Lower lobe of right lung (tissue), 2 donors: ENCODE results near the gene RAB11FIP5. TPM values are rescaled to one million over a fixed set of nuclear protein-coding genes. Genes with fewer than 3 reads are reported as not detected.

ENCODE experiments used
- ATAC-seq, 2 donors: fragments of 200-7000 bp; cut with Tn5 transposase; one replicate each; pipeline ENCODE4 v1.9.1; 2020 to 2022; ENCODE audit warnings: mild to moderate bottlenecking in 2 of 2, moderate library complexity in 2 of 2
- DNase-seq: peaks from one replicate; pipeline ENCODE4 v3.0.0-alpha.2; 2020
- H3K27ac ChIP-seq: fragments of 200-600 bp; one replicate; pipeline ENCODE4 v1.8.0; 2022
- H3K27me3 ChIP-seq: fragments of 200-600 bp; one replicate; pipeline ENCODE4 v1.8.0; 2022; ENCODE audit warnings: low read depth
- H3K36me3 ChIP-seq: fragments of 200-600 bp; one replicate; pipeline ENCODE4 v1.8.0; 2022; ENCODE audit warnings: mild to moderate bottlenecking
- H3K4me1 ChIP-seq: fragments of 200-600 bp; one replicate; pipeline ENCODE4 v1.8.0; 2022
- H3K4me3 ChIP-seq: fragments of 200-600 bp; one replicate; pipeline ENCODE4 v1.8.0; 2022; ENCODE audit warnings: mild to moderate bottlenecking
- H3K9me3 ChIP-seq: fragments of 200-600 bp; one replicate; pipeline ENCODE4 v1.8.0; 2022
- intact Hi-C: fragments of 100-400 bp; cut with DNase I; formaldehyde crosslinking; loops from one replicate; pipeline ENCODE4 v1.11.0; 2022
- total RNA-seq: library from RNA; stranded (reverse); fragmentation: NEBNext Ultra II Directional; extraction: Animal tissue kit (Norgen Biotek cat#: 25700); gene quantifications from one replicate; pipeline ENCODE4 v1.2.1, GENCODE V29; 2021
- TF ChIP-seq, protein P1 (sequence below): fragments of 200-600 bp; IDR thresholded peaks from one replicate; pipeline ENCODE4 v1.8.0; 2022; ENCODE audit warnings: antibody characterized with exemption, mild to moderate bottlenecking
- donor health status: DM: no; HTN: yes; CAD: no; lungs with severe emphysema.

RAB11FIP5 gene
- total RNA-seq, 1 donor from 2014 or later = 20.6 TPM

DNA sequence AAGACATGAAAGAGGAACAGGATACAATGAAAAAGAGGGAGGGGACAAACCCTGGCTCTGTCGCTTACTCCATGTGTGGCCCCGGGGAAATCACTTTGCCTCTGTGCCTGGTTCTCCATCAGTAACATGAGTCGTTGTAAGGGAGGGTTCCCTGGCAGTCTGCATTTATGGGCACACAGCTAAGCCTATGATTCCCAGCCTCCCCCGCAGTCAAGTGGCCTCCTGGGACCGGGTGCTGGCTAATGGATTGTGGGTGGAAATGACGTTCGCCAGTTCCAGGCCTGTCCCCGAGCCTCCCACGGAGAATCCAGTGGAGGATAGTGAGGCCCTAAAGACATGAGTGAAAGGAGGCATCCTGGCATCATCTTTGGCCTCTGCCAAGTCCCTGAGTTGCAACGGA, 83.9 kb downstream of the RAB11FIP5 start:
- intact Hi-C loops = no loop called here
- Histone ChIP-seq H3K27me3 (no peaks in the 10 kb centered on the region), H3K4me1 (peaks cover 5% of the 10 kb centered on the region), H3K4me3 (no peak overlapping the region), H3K9me3 (no peaks in the 10 kb centered on the region), H3K27ac (no peak overlapping the region), H3K36me3 (no peaks in the 10 kb centered on the region)
- TF ChIP-seq, protein P1, sequence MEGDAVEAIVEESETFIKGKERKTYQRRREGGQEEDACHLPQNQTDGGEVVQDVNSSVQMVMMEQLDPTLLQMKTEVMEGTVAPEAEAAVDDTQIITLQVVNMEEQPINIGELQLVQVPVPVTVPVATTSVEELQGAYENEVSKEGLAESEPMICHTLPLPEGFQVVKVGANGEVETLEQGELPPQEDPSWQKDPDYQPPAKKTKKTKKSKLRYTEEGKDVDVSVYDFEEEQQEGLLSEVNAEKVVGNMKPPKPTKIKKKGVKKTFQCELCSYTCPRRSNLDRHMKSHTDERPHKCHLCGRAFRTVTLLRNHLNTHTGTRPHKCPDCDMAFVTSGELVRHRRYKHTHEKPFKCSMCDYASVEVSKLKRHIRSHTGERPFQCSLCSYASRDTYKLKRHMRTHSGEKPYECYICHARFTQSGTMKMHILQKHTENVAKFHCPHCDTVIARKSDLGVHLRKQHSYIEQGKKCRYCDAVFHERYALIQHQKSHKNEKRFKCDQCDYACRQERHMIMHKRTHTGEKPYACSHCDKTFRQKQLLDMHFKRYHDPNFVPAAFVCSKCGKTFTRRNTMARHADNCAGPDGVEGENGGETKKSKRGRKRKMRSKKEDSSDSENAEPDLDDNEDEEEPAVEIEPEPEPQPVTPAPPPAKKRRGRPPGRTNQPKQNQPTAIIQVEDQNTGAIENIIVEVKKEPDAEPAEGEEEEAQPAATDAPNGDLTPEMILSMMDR = no peak
- ATAC-seq (no peak), DNase-seq (no peak)

DNA sequence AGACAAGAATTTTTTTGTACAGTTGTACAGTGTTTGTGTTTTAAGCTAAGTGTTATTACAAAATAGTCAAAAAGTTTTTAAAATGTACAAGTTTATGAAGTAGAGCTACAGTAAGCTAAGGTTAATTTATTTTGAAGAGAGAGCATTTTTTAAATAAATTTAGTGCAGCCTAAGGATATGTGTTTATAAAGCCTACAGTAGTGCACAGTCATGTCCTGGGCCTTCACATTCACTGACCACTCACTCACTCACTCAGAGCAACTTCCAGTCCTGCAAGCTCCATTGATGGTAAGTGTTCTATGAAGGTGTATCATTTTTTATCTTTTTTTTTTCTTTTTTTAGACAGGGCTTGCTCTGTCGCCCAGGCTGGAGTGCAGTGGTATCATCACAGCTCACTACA, 85.4 kb downstream of the RAB11FIP5 start:
- Histone ChIP-seq H3K36me3 (no peaks in the 10 kb centered on the region), H3K27me3 (no peaks in the 10 kb centered on the region), H3K9me3 (no peaks in the 10 kb centered on the region), H3K27ac (no peak overlapping the region), H3K4me3 (no peak overlapping the region), H3K4me1 (peaks cover 2% of the 10 kb centered on the region)
- DNase-seq (no peak), ATAC-seq (no peak)
- TF ChIP-seq, protein P1 = no peak
- intact Hi-C loops = no loop called here

DNA sequence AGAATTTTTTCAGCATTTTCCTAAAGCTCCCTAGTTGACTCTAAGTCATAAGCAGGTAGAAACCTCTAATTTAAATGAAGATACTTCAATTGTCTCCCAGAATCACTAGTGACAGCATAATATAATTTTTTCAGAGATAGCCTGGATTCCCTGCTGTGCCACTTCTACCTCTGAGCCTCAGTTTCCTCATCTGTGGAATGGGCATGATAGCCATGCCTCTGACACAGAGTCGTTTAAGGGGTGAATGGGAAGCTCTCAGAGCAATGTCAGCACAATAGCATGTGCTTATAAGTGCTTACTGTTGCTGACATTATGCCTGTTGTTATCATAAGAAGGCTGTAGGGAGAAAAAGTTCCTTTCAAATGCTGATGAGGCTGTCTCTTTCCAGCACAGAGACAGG, 89.3 kb downstream of the RAB11FIP5 start:
- no peak overlapping the region for H3K4me3 ChIP-seq
- H3K36me3 ChIP-seq = no peaks in the 10 kb centered on the region
- H3K27ac ChIP-seq = no peak overlapping the region
- no peaks in the 10 kb centered on the region for H3K9me3 ChIP-seq
- intact Hi-C loops = no loop called here
- H3K4me1 ChIP-seq = no peaks in the 10 kb centered on the region
- no peak for ATAC-seq
- DNase-seq = no peak
- no peaks in the 10 kb centered on the region for H3K27me3 ChIP-seq
- TF ChIP-seq, protein P1 = no peak

Other genes with a start within 250 kb of the RAB11FIP5 start
- gene SPR, start 225.5 kb downstream of the RAB11FIP5 start, total RNA-seq = 46.2 TPM
- not detected for gene EMX1, start 195.4 kb downstream of the RAB11FIP5 start, total RNA-seq
- gene SFXN5, start 41.2 kb downstream of the RAB11FIP5 start, total RNA-seq = 15.4 TPM
- gene NOTO, start 89.6 kb upstream of the RAB11FIP5 start, total RNA-seq = not detected
- gene SMYD5, start 101.3 kb upstream of the RAB11FIP5 start, total RNA-seq = 13.3 TPM
- gene PRADC1, start 120.3 kb upstream of the RAB11FIP5 start, total RNA-seq = 14.8 TPM
- 151 TPM for gene CCT7, start 121.4 kb upstream of the RAB11FIP5 start, total RNA-seq
- gene FBXO41, start 171.5 kb upstream of the RAB11FIP5 start, total RNA-seq = 2.9 TPM
- not detected for gene EGR4, start 180.6 kb upstream of the RAB11FIP5 start, total RNA-seq